Non-pigmented ciliary epithelial cell (primary cell): Measurements from ENCODE around the gene GLRA2.

ENCODE experiments used
- DNase-seq: peaks from one replicate; pipeline ENCODE4 v3.0.0-alpha.2; 2010; ENCODE audit warnings: low read depth

GLRA2 gene

DNA sequence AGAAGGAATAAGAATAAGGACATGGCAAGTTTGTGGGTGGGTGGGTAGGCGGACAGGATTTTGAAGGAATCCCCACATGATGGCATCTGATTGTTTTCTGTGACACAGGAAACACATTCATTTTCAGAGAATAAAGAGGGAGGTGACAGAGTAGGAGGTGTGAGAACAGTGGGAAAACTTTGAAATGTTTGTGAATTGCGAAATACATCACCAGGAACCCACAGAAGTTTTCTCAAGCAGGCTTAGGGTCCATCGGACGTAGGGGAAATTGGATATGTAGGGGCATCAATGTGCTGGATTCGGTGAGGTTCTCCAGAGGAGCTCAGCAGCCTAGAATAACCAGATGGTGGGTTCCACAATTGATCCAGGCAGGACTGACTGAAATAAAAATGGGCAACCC is 171.6 kb downstream of the GLRA2 start:
- DNase-seq = no peak

DNA sequence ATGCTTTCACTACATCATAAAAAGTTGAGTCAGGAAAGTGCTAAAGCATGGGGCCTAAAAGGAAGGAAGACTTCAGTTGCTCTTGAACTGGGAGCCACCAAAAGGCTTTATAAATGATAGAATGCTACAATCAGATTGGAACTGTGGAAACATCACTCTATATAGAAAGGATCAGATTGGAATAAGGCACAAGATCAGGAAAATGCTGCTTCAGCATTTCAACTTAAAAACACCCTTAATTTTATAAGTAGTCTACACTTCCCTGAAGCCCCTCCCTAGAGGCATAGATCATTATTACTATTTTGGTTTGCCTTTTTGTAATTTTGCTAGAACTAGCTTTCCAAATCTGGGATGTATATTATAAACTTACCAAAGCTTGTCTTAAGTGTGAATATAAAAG is 172.8 kb downstream of the GLRA2 start:
- DNase-seq = no peak

DNA sequence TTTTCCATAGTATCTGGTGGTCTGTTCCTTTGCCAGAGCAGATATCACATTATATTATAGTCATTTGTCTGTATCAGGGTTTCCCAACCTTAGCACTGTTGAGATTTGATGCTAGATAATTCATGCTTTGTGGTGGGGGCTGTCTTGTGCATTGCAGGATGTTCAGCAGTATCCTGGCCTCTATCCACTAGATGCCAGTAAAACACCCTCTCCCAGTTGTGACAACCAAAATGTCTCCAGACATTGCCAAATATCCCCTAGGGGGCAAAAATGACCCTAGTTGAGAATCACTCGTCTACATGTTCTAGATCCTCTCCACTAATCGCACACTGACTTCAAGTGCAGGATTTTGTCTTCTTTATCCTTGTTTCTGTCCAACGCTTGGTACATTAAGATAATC is 182.8 kb downstream of the GLRA2 start:
- DNase-seq = no peak

DNA sequence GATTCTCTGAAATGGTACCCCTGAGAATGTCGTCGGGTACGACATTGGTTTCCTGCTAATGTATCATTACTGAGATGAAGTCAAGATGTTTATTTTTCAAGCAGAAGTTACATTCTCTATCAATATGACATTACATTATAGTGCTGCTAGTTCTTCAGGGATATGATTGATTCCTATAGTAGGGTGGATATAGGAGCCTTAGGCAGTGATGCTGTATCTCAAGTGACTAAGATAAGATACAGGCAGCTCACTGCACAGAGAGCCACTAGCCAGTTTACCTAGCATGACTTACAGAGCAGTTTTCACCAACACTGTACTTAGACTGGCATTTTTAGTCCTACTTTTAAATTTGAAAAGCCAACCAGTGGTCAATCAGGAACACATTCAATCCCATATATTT is 188.6 kb downstream of the GLRA2 start:
- no peak for DNase-seq

DNA sequence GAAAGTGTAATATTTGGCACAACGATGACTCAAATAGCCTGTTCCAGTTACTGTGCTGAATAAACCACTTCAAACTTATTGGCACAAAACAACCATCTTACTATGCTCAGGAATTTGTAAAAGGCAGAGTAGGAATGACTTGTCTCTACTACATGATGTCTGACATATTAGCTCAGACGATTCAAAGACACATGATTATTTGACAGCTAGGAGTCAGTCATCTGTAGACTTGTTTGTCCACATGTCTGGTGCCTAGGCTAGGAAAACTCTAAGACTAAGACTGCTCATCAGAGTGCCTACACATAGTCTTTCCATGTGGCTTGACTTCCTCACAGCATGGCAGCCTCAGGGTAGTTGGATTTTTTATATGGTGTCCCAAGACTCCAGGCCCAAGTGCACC is 189.1 kb downstream of the GLRA2 start:
- DNase-seq = no peak

DNA sequence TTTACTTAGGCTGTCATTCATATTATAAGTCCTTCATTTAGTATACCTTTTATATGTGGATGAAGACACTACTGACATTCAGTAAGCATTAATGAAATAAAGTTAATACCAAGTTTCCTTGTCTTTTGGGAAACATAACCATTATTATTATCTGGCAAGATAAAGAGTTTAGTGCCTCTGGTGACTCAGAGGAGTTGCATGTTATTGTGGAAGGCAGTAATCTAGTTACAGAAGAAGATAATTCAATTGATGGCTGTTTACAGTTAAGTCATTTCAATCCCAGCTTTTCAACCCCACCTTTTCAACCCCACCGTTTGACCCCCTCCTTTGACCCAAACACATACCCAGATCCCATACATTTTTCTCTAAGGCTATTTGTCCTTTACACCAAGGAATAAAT is 199.7 kb downstream of the GLRA2 start:
- DNase-seq = no peak

DNA sequence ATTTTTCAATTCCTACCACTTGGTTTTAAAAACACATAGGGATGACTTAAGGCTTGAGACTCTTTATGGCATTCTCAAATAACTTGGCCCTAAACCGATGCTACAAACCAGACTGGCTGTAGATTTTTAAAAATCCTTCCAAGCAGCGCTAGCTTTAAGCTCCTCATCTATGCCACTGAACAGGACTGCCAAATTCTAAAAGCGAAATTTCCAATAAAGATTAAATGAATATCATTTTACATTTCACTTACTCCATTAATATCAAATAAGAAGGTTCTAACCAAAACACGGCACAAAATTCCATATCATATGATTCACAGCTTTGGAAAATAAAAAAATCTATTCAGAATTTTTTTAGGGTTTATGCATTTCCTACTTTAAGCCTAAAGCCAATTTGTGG is 209.3 kb downstream of the GLRA2 start:
- no peak for DNase-seq

DNA sequence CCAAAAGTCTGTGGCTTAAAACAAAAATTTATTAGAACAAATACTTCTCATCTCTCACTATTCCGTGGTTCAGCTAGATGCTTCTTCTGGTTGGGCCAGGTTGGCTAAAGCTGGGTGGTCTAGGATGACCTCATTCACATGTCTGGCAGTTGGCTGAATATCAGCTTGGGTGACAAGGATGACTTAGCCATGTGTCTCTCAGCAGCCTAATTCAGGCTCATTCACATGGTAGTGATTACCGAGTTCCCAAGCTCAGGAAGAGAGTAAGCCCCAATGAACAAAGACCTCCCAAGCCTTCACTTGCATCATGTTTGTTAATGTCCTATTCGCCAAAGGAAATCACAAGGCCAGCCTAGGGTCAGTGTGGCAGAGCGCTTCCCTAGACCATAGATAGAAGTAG is 224.1 kb downstream of the GLRA2 start:
- DNase-seq = no peak

DNA sequence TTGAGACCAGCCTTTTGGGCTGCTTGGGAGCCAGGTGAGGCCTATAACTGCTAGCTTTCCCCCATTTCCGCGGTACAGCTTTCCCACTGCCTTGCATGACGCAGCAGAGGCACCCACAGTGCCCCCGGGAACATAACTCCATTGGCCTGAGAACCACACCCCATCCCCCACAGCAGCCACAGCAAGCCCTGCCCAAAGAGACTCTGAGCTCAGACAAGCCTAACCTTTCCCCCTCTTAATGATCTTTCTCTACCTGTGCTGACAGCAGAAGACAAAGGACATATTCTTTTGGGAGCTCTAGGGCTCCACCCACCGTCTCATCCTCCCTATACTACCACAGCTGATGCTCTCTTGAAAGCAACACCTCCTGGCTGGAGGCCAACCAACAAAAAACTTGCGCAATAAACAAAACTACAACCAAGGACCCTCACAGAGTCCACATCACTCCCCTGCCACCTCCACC is 228.7 kb downstream of the GLRA2 start:
- no peak for DNase-seq

DNA sequence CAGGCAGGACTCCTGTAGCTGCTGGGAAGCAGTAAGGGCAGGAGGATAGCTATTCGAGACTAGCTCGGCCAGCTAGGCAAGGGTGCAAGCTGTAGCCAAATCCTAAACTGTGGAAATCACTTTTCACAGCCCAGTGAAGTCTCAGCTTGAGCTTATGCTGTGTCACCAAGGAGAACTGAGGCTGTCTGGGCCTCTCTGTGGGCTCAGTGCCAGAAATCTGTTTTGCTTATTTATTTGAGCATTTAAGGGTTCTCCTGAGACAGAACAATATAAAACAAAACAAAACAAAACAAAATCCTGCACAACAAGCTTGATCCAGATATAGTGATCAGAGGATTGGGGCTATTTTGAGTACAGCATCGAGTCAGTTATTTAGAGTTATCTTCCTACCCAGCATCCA is 246.1 kb downstream of the GLRA2 start:
- no peak for DNase-seq

DNA sequence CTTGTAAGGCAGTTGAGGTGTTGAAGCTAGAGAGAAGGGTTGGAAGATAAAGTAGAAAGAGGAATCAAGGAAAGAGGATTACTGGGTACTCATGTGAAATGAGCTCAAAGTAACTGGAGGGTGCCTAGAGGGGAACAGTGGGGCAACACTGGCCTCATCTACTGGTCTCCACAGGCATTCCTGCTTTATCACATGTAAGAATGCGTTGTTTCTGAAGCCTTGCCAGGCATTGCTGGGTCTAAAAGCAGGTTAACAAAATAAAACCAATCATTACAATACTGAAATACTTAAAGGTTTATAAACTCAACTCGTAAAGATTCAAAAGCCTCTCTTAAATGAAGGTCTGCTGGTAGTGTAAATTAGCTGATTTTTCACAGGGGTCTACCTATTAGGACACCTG is 247.6 kb downstream of the GLRA2 start:
- no peak for DNase-seq

DNA sequence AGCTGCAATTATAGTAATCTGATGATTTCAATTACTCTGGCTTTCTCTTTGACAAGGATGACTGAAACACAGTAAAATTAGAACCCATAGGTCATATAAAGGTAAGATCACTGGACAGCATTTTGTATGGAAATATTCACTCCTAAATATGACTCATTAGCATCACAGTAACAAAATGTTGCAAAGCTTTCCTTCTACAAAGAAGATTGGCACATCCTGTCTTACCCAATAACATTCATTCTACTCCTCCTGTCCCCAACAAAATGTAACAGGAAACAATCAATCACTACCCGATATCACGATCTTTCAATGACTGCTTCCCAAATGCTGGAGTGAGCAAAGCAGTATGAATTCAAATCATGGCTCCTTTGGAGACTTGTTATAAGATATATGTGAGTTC is 248.2 kb downstream of the GLRA2 start:
- no peak for DNase-seq

DNA sequence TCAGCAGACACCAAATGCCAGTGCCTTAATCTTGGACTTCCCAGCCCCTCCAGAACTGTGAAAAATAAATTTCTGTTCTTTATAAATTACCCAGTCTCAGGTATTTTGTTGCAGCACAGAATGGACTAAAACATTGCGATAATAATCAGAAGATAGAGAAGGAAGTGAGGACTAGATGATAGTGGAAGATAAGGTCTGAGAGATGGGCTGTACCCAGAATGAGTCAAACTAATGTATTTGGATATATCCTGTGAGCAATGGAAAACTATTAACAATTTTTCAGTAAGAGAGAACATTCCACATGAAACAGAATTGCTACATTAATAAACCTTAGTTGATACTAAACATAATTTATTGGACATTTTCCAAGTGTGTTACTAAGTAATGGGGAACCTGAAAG is 250.2 kb downstream of the GLRA2 start:
- DNase-seq = no peak
